Epithelial cell of proximal tubule (primary cell): ENCODE results near the gene RSAD2. TPM values are rescaled to one million over a fixed set of nuclear protein-coding genes. Genes with fewer than 3 reads are reported as not detected.

Experiments
- DNase-seq: peaks from one replicate; pipeline ENCODE4 v3.0.0-alpha.2; 2011; ENCODE audit warnings: low read depth
- H3K4me3 ChIP-seq: 2 replicates; pipeline ENCODE4 v1.5.1; 2011; ENCODE audit warnings: low read depth, mild to moderate bottlenecking, low read length
- CTCF ChIP-seq: conservative IDR thresholded peaks from 2 replicates; pipeline ENCODE4 v1.5.1; 2012; ENCODE audit warnings: low read depth, mild to moderate bottlenecking, low read length
- total RNA-seq: library from RNA; depleted of rRNA; stranded (reverse); fragments of >200 nt; gene quantifications from 2 replicates; pipeline ENCODE4 v1.2.3, GENCODE V29; 2015

Gene RSAD2
- total RNA-seq: under 0.01 and 0.65 TPM in 2 replicates

- TF ChIP-seq CTCF: no peak
- H3K4me3 ChIP-seq: peak within 1 kb of the TSS; percentile 45
- peak; percentile 47 for DNase-seq
These were observed at the start of gene RSAD2 for GRCh38 chr2:6877402-6878304. RSAD2 (plus strand) TSS chr2:6877777; CDS start chr2:6877801, 24 bp downstream.

- DNase-seq: peak; percentile 15
- TF ChIP-seq CTCF: peak; percentile 53
- H3K4me3 ChIP-seq: no peak overlapping the region
These were observed 49.3 kb upstream of the RSAD2 start for GRCh38 chr2:6828299-6828584.

GRCh38 chr2:6831229-6831628, 46.3 kb upstream of the RSAD2 start:
- no peak for DNase-seq
- H3K4me3 ChIP-seq: no peak overlapping the region
- no peak for TF ChIP-seq CTCF

- DNase-seq: no peak
- TF ChIP-seq CTCF: no peak
- no peak overlapping the region for H3K4me3 ChIP-seq
These were observed 44.8 kb upstream of the RSAD2 start for GRCh38 chr2:6832596-6833299.

- no peak for DNase-seq
- TF ChIP-seq CTCF: no peak
- no peak overlapping the region for H3K4me3 ChIP-seq
These were observed 44.3 kb upstream of the RSAD2 start for GRCh38 chr2:6833300-6833604.

GRCh38 chr2:6834163-6834562, 43.4 kb upstream of the RSAD2 start:
- DNase-seq: no peak
- TF ChIP-seq CTCF: no peak
- H3K4me3 ChIP-seq: no peak overlapping the region
